Heart right ventricle (tissue), 16 donors: ENCODE results near the gene CEP57. TPM values are rescaled to one million over a fixed set of nuclear protein-coding genes. Genes with fewer than 3 reads are reported as not detected.
"Not testable (repeated sequence)": the region's sequence is repeated elsewhere in the genome, so short reads cannot be mapped to it uniquely, and the experiment has no call there.

Experiments
- ATAC-seq, 8 donors: fragments of 200-7000 bp; cut with Tn5 transposase; one replicate each; pipeline ENCODE4 v1.9.1; 2020; ENCODE audit warnings: mild to moderate bottlenecking in 8 of 8, moderate library complexity in 8 of 8, moderate number of reproducible peaks in 1 of 8
- DNase-seq, 2 donors: peaks; one replicate each; pipeline ENCODE4 v3.0.0-alpha.2; 2020
- H3K27ac ChIP-seq, 10 donors: fragments of 200-600 bp; sonication (generic) in 2 of 10; one replicate each; pipeline versions ENCODE4 v1.5.0 to v1.8.0; 2020 to 2022; ENCODE audit warnings: mild to moderate bottlenecking in 3 of 10
- H3K27me3 ChIP-seq, 7 donors: fragments of 200-600 bp; one replicate each; pipeline ENCODE4 v1.8.0; 2021 to 2022; ENCODE audit warnings: mild to moderate bottlenecking in 2 of 7
- H3K36me3 ChIP-seq, 9 donors: fragments of 200-600 bp; sonication (generic) in 1 of 9; one replicate each; pipeline versions ENCODE4 v1.5.0 to v1.8.0; 2020 to 2022; ENCODE audit warnings: mild to moderate bottlenecking in 2 of 9
- H3K4me1 ChIP-seq, 9 donors: fragments of 200-600 bp; sonication (generic) in 1 of 9; one replicate each; pipeline versions ENCODE4 v1.5.0 to v1.8.0; 2020 to 2022; ENCODE audit warnings: mild to moderate bottlenecking in 4 of 9
- H3K4me3 ChIP-seq, 10 donors: fragments of 200-600 bp; sonication (generic) in 2 of 10; one replicate each; pipeline versions ENCODE4 v1.5.0 to v1.8.0; 2020 to 2022; ENCODE audit warnings: mild to moderate bottlenecking in 7 of 10, moderate library complexity in 2 of 10
- H3K9me3 ChIP-seq, 11 donors: fragments of 200-600 bp in 10 of 11; sonication (generic) in 2 of 11; one replicate each; pipeline versions ENCODE4 v1.5.0 to v1.8.0; 2013 to 2022; ENCODE audit warnings: mild to moderate bottlenecking in 2 of 11, control low read depth in 1 of 11, moderate library complexity in 1 of 11
- WGBS, 2 donors: extraction: QIAGEN DNeasy Blood & Tissue Kit; methylation state at CpG; one replicate each; pipeline ENCODE4 v1.1.7; 2013; ENCODE audit warnings: inconsistent platforms in 1 of 2; 5-methylcytosine and 5-hydroxymethylcytosine counted together
- intact Hi-C, 10 donors: fragments of 100-400 bp; cut with DNase I; formaldehyde crosslinking; loops; one replicate each; pipeline versions ENCODE4 v1.11.1 to v1.14.2; 2022
- polyA plus RNA-seq, 2 donors: library from polyadenylated mRNA; stranded (reverse); fragments of 200-250 nt; gene quantifications; one replicate each; pipeline ENCODE4 v1.2.3, GENCODE V29; 2013
- total RNA-seq, 10 donors: library from RNA; stranded (reverse); fragmentation: NEBNext Ultra II Directional in 3 of 10; extraction: Animal tissue kit (Norgen Biotek cat#: 25700) in 3 of 10; gene quantifications; one replicate each; pipeline versions ENCODE4 v1.2.1 to v1.2.4, GENCODE V29; 2021 to 2023
- TF ChIP-seq, protein P1 (sequence below), 9 donors: fragments of 200-600 bp; sonication (generic) in 2 of 9; IDR thresholded peaks; one replicate each; pipeline versions ENCODE4 v1.5.0 to v1.8.0; 2021 to 2022; ENCODE audit warnings: antibody characterized with exemption in 9 of 9, mild to moderate bottlenecking in 5 of 9, moderate library complexity in 1 of 9
- donor health status: Arrhythmogenic right ventricular cardiomyopathy.
- donor health status: ischemic (EF 13 %, LVEDD 7.1; RV severe dilation, severe dysfunction).
- donor health status: healthy with polysubstance abuse.
- donor health status: DM: no; HTN: yes; CAD: no.
- donor health status: DM: no; HTN: no; CAD: no.
- donor health status: ischemic (EF 25% LVEDD 6.9; RV normal size, moderate dysfunction).
- donor health status: ischemic (EF 25% LVEDD 5.7; RV mildly dilated, moderate dysfunction).
- donor health status: healthy.
- donor health status: DM: yes; HTN: yes; CAD: no.
- donor health status: Ischemic cardiomyopathy.
- donor health status: ischemic (EF 35%, LVEDD 5.7; RV mildly dilated, moderate dysfunction).
- donor health status: nonischemic (EF 11% LVEDD 7.7; RV severe dilation, severe dysfunction).
- donor health status: DM: yes; HTN: yes; CAD: no.
- donor health status: PGD.
- donor health status: ischemic (EF 29% LVEDD 5.4; RV normal size, mild dysfunction).
- donor health status: nonischemic (EF 23%, LVEDD 6.1; RV moderate dilation, normal function).

Gene CEP57
- total and polyA plus RNA-seq, 12 donors = 9.1 to 28.5 (median 24.5) TPM

GRCh38 chr11:95853138-95853537, 62.8 kb downstream of the CEP57 start:
- intact Hi-C loops = no loop called here
- DNase-seq (no peak), ATAC-seq (no peak)
- Histone ChIP-seq H3K36me3 (peaks cover 0 to 86% (median 9%) of the 10 kb centered on the region in 9 donors), H3K9me3 (no peaks in the 10 kb centered on the region), H3K27ac (no peak overlapping the region), H3K4me1 (peaks cover 0 to 13% (median 0%) of the 10 kb centered on the region in 9 donors), H3K27me3 (no peaks in the 10 kb centered on the region), H3K4me3 (no peak overlapping the region)
- TF ChIP-seq, protein P1, sequence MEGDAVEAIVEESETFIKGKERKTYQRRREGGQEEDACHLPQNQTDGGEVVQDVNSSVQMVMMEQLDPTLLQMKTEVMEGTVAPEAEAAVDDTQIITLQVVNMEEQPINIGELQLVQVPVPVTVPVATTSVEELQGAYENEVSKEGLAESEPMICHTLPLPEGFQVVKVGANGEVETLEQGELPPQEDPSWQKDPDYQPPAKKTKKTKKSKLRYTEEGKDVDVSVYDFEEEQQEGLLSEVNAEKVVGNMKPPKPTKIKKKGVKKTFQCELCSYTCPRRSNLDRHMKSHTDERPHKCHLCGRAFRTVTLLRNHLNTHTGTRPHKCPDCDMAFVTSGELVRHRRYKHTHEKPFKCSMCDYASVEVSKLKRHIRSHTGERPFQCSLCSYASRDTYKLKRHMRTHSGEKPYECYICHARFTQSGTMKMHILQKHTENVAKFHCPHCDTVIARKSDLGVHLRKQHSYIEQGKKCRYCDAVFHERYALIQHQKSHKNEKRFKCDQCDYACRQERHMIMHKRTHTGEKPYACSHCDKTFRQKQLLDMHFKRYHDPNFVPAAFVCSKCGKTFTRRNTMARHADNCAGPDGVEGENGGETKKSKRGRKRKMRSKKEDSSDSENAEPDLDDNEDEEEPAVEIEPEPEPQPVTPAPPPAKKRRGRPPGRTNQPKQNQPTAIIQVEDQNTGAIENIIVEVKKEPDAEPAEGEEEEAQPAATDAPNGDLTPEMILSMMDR (IDR thresholded peaks at IDR 0.05) = no peak

- intact Hi-C loops = no loop called here
- TF ChIP-seq, protein P1 (IDR thresholded peaks at IDR 0.05) = no peak
- Histone ChIP-seq H3K4me3 (no peak overlapping the region), H3K4me1 (peaks cover 0 to 11% (median 0%) of the 10 kb centered on the region in 9 donors), H3K27me3 (no peaks in the 10 kb centered on the region), H3K9me3 (no peaks in the 10 kb centered on the region), H3K36me3 (peaks cover 0 to 86% (median 9%) of the 10 kb centered on the region in 9 donors), H3K27ac (no peak overlapping the region)
- no peak for ATAC-seq
- no peak for DNase-seq
- WGBS, 2 donors = 84 to 91% methylated on average over 2 of the region's 2 CpGs
These were observed 63.6 kb downstream of the CEP57 start for GRCh38 chr11:95853862-95854261.

- ATAC-seq, H3K27me3 ChIP-seq, intact Hi-C loops: not testable (repeated sequence)
These were observed 64.1 kb downstream of the CEP57 start for GRCh38 chr11:95854362-95854761.

DNA sequence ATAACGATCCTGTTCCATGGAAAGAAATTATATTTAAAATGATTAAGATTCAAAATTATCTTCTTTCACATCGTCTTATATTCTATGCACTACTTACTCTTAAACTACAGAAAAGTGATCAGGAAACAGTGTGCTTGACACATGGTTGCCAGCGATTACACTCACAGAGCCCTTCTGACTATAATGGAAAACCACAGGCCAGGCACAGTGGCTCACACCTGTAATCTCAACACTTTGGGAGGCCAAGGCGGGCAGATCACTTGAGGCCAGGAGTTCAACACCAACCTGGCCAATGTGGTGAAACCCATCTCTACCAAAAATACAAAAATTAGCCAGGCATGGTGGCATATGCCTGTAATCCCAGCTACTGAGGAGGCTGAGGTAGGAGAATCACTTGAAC, 69.7 kb downstream of the CEP57 start:
- H3K27ac ChIP-seq, H3K4me3 ChIP-seq, DNase-seq, H3K27me3 ChIP-seq, H3K4me1 ChIP-seq, H3K9me3 ChIP-seq, ATAC-seq, intact Hi-C loops: not testable (repeated sequence)
- 93 to 97% methylated on average over 4 of the region's 4 CpGs for WGBS, 2 donors
- peaks cover 0 to 98% (median 14%) of the 10 kb centered on the region in 9 donors for H3K36me3 ChIP-seq

More at GRCh38 chr11:95854362-95854761, 64.1 kb downstream of the CEP57 start:
- H3K27ac ChIP-seq, DNase-seq, H3K4me3 ChIP-seq, H3K9me3 ChIP-seq, H3K4me1 ChIP-seq: not testable (repeated sequence)
- H3K36me3 ChIP-seq = peaks cover 0 to 86% (median 9%) of the 10 kb centered on the region in 9 donors
- WGBS, 2 donors = 65 to 68% methylated on average over 5 of the region's 5 CpGs

DNA sequence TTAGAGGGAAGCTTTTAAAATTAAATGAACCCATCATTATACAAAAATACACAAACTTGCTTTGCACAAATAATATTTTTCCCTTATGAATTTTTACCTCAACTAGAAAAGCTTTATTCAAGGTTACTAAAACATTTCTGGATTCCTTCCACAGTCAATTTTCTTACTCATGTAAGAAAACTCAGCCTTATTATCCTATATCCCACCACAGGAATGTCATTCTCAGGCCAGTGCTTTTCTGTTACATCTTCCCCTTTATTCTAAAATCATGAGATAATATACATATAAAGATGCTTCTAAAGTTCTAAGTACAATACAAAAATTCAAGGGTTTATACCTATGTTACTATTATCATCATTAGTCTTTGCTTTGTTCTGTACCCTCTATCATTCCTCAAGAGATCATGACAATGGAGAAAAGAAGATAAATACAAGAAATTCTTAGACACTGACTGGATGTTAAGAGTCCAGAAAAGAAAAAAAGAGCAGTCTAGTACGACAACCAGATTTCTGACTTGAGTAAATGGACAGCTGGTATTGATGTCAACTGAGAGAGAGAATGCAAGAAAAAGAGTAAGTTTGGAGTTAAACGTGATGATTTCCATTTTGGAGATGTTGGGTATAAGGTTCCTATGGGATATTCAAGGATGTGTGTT, 73.3 kb downstream of the CEP57 start:
- ATAC-seq (no peak), DNase-seq (no peak)
- Histone ChIP-seq H3K27me3 (no peaks in the 10 kb centered on the region), H3K4me3 (no peak overlapping the region), H3K9me3 (no peaks in the 10 kb centered on the region), H3K36me3 (peaks cover 0 to 71% (median 10%) of the 10 kb centered on the region in 9 donors), H3K4me1 (no peaks in the 10 kb centered on the region), H3K27ac (no peak overlapping the region)
- intact Hi-C loops = no loop called here
- WGBS, 2 donors = 85 to 87% methylated on average over 2 of the region's 2 CpGs
- TF ChIP-seq, protein P1 (IDR thresholded peaks at IDR 0.05) = no peak
